Anterior cingulate cortex (tissue), 58 donors: ENCODE measurements around the gene WDTC1.

Source experiments
- DNase-seq, 58 donors: peaks; one replicate each; lab custom pipeline; 2025; lab: John Stamatoyannopoulos, UW

Gene WDTC1

DNA sequence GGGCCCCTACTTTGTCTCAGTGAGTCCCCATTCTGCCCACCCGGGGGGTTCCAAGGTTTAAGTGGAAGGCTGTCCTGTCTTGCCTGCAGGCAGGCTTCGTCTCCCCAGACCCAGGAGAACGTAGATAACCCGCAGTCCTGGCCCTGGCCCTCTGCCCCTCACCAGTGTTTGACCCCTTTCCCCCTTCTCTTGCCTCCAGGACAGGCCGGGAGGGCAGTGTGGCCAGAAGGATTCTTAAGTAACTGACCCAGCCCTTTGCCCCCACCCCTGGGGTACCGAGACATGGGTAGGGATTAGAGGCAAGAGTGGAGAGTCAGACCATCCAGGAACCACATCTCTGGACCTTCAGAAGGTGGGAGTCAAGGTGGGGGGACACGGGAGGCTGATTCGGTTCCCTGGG lies 96.4 kb downstream of the WDTC1 start:
- no peak for DNase-seq

DNA sequence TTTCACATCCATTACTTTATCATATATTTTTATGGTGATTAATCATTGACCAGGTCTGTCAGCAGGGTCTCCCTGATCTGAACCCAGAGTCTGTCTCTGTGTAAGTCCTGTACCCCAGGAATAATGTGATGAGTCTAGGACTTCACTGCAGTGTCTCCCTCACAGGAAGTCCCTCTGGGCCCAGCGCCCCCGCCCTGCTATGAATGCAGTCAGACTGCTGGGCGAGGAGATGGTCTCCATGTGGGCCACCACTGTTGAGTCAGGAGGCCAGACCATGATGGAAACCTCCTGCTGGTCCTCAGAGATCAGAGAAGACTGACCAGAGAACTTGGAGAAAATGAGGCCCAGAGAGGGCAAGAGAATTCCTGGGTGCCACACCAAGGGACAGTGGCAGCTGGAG lies 97.0 kb downstream of the WDTC1 start:
- no peak for DNase-seq

DNA sequence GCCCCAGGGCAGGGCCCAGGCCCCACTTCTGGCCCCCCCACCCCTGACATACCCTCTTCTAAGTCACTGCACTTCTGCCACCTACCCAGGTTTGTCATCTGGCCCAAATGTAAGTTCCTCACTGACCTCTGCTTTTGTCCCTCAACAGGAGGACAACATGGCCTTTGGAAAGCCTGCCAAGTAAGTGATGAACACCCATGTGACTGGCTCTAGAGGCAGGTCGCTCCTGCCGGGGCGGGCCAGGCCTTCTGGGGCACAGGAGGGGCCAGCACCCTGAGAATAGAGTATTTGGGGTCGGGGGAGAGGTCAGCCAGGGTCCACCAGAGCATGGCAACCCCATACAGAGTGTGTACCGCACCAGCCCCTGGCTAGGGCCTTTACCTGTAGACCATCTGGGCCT lies 97.5 kb downstream of the WDTC1 start:
- no peak for DNase-seq

- DNase-seq: peak in 15 of 58 donors; percentile 7 to 40 (median 17)
Observed at GRCh38 chr1:27332536-27333281, 98.3 kb downstream of the WDTC1 start.

- no peak for DNase-seq
Observed at GRCh38 chr1:27333717-27334279, 99.4 kb downstream of the WDTC1 start.

DNA sequence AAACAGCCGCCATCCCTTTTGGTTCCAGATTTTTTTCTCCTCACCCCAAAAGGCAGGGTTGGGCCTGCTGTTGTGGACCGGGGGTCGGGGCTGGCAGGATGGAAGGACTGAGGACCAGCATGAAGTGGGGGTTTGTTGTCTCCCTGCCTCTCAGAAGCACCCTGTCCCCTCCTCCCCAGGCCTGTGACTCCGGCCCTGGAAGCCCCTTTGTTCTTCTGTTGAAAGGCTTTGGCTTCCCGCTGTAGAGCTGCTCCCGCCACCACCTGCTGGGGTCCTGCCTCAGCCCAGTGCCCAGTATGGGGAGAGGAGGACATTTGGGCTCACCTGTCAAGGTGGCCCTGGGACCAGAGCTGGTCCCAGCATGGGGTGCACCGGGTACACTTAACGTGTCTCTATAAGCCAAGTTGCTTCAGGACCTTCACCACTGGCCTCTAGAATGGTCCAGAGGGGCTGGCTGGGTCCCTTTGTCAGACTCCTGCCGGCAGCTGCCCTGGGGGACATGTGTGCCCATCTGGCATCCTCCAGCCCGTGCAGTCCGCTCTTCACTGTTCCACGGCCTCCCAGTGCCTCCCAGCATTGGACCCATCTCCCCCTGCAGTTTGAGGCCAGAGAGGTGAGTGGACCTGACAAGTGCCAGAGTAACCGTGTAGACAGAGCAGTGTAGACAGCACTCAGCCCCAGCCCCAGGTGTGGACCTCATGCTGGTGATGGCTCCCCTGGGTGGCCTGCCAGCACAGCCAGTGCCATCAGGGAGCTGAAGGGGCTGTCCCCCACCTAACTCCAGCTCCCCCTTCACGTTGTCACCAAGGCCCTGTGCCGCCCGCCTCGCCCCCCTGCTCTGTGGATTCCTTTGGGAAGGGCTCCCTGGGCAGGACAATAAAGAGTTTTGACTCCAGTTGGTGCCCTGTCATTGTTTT lies 101.3 kb downstream of the WDTC1 start:
- DNase-seq: no peak

GRCh38 chr1:27336756-27337155 lies 102.3 kb downstream of the WDTC1 start:
- no peak for DNase-seq

DNA sequence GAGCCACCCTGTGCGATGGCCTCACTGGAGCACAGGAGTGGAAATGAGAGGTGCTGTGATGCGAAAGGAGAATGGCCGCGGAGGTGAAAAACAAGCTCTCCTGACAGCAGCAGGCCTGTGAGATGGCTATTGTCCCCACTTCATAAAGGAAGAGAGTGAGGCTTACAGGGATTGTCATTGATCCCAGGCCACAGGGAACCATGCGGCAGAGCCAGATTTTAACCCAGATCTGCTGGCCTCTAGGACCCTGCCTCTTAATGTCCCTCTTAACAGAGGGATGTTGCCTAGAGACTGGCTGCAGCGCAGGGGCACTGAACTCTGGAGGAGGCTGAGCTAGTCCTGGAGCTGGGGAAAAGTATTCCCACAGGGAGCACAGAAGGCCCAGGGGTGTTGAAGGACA lies 104.3 kb downstream of the WDTC1 start:
- DNase-seq: no peak

- no peak for DNase-seq
Observed at GRCh38 chr1:27339213-27339612, 104.8 kb downstream of the WDTC1 start.

DNA sequence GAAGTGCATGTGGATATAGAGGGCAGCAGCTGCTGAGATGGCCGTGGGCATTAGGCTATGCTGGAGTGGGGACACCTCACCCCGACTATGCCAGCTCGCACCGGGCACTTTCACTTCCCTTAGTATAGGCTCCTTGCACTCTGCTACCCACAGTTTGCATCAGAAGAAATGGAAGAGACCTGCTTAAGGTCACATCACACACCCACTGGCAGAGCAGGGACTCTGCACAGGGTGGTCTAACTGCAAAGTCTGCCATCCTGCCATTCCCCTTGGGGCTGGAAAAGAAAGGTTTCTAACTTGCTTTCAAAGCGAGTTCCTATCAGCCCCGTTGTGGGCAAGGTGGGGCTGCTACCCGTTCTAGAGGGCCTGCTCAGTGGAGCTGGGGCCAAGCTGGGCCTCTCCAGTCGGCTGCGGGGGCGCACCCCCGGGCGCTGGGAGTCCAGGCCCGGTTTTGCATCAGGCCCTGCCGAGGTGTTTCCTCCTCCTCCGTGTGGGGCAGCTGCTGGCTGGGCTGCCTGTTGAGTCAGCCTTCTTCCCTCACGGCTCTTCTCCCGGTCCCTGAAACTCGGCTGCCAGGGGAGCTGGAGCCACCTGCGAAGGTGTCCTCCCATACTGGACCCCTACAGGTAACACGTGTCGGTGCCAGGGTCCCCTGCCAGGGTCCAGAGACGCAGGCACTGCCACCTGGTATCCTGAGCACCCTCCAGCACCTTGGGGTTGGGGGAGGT lies 107.3 kb downstream of the WDTC1 start, which contains the start of gene SYTL1:
Gene SYTL1 (plus strand): TSS at position 498 of the 728 bp plus-strand sequence. CDS start 3,313 bp downstream, outside the sequence.
- peak in 8 of 58 donors; percentile 6 to 64 (median 15) for DNase-seq

DNA sequence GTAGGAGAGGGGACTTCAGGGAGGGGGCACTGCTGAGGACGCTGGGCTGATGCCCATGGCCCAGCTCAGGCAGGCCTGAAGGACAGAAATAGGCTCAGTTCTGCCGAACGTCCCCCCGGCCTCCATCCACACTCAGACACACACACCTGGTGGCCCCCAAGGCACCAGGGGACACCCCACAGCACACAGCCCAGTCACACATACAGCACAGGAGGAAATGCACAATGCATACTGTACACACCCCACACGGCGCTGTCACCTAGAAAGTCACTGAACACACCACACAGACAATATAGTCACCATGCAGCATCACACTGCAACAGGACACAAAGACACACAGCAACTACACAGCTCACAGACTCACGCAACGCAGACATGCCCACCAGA lies 108.0 kb downstream of the WDTC1 start:
- DNase-seq: no peak

GRCh38 chr1:27342778-27343638 lies 108.6 kb downstream of the WDTC1 start:
- DNase-seq: no peak

DNA sequence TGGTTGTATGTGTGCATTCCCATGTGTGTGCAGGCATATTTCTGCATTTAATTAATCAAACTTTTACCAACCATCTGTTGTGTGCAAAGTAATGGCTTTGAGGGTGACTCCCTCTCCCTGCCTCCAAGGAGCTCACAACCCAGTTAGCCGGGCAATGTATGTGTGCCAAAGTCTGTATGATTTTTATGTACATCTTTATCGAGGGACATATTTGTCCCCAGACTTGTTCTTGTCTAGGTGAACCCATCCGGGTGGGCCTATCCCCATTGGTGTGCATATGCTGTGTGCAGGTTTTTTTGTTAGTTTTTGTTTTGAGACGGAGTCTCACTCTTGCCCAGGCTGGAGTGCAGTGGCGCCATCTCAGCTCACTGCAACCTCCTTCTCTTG lies 109.2 kb downstream of the WDTC1 start:
- no peak for DNase-seq

- no peak for DNase-seq
Observed at GRCh38 chr1:27345272-27345671, 110.8 kb downstream of the WDTC1 start.

- no peak for DNase-seq
Observed at GRCh38 chr1:27346357-27346756, 111.9 kb downstream of the WDTC1 start.

DNA sequence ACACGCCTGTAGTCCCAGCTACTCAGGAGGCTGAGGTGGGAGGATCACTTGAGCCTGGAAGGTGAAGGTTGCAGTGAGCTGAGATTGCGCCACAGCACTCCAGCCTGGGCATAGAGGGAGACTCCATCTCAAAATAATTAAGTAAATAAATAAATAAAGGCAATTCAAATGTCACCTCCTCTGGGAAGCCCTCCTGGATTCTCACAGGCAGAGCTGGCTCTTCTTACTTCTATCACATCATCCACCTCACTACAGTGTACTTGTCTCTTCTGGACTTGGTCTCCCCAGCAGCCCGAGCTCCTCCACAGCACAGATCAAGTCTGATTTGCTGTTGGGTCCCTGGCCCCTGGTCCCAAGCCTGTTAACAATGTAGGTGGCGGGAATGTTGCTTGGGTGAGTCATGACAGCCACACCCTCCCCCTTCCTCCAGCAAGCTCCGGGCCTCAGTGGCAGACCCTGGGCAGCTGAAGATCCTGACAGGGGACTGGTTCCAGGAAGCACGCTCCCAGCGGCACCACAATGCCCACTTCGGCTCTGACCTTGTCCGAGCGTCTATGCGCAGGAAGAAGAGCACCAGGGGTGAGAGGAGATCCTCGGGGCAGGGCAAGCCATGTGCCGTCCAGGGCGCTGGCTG lies 112.7 kb downstream of the WDTC1 start:
- no peak for DNase-seq

DNA sequence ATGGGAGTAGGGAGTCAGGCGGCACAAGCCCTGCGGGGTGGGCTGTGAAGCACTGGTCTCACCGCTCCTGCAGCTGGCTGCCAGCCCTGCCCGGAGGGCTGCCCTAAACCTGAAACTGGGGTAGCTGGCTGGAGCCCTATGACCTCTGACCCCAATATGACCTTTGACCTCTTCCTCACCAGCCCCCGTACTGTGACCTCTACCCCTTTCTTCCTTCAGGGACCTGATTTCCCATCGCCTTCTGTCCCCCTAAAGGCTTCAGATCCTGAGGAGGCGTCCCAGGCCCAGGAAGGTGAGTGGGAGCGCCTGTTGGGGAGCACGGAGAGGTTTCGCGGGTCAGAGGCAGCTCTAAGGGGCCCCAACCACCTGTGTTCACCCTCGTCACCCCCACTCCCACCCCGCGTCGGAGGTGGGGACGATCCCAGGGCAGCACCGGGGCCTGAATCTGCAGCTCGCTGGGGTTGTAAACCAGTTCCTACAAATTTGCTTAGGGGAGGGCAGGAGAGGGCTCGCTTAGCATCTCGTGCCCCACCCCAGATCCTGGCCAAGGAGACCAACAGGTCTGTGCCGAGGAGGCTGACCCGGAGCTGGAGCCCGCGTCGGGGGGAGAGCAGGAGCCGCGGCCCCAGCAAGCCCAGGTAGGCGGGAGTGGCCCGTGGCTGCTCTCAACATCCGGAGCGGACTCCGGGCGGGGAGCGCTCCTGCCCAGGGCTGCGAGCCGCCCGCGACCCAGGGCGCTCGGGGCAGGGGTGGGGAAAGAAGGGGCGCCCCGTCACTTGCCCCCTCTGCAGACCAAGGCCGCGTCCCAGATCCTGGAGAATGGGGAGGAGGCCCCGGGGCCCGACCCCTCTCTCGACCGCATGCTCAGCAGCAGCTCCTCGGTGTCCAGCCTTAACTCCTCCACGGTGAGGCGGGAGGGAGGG lies 114.7 kb downstream of the WDTC1 start:
- DNase-seq: peak in 1 of 58 donors; percentile 63
